ENCODE results near the gene PGAP1.
A peak's percentile ranks its signal among the peaks of the same experiment; 100 is the strongest.

Gene PGAP1

DNA sequence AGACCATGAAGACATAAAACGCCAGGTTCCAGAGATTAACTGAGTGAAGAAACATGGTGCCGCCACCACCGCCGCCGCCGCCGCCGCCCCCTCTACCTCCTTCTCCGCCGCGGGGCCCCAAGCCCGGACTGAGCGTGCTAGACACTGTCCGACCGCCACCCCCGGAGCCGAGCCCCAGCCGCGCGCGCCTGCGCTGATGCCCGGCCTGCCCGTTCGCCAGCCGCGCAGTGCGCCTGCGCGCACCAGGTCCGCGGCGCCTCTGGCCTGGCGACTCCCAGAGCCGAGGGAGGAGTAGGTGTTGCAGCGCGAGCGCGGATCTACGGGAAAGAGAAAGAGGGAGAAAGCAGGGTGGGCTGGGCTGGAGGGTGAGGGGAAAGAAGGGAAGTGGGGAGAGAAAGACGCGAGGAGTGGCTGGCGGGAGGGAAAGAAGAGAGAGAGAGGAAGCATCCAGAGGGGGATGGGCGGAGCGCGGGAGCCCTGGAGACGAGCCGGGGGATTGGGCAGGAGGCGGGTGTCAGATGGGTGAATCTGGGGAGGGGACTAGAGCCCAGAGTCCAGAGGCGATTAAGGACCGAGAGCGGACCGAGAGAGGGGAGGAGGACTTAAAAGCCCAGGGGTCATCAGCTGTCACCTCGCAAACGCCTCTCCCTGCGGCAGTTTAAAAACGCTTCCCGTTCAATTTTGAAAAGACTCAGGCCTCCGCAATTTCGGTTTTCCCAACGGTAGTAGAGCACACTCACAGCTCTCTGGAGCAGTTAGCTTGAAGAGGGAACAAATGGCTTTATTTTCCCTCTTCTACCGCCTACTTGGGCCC, at the start of gene PGAP1:
Gene PGAP1 (minus strand): TSS at position 146 of the 814 bp plus-strand sequence. CDS start 91 bp downstream, at position 55.
- peak; percentile 90 for DNase-seq

GRCh38 chr2:196974970-196975369, 48.5 kb upstream of the PGAP1 start:
- DNase-seq, result no peak

GRCh38 chr2:196971574-196972279, 45.2 kb upstream of the PGAP1 start:
- DNase-seq, result no peak

DNA sequence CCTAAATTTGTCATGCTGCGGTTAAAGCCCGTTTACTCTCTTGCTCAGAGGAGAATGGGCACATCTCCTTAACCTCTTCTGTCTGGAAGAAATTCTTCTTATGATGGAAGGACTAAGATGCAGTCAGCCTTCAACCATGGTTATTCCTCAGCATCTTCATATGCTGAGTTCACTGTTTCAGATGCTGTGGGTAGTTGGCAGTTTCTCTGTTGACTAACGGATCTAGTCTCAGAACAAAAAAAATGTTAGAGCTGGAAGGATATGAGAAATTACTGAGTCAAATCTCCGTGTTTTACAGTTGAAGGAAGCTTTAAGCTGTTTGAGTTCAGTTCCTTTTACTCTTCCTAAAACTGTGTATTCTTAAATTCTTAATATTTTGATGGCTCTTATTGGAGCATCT, 43.6 kb upstream of the PGAP1 start:
- no peak for DNase-seq

DNA sequence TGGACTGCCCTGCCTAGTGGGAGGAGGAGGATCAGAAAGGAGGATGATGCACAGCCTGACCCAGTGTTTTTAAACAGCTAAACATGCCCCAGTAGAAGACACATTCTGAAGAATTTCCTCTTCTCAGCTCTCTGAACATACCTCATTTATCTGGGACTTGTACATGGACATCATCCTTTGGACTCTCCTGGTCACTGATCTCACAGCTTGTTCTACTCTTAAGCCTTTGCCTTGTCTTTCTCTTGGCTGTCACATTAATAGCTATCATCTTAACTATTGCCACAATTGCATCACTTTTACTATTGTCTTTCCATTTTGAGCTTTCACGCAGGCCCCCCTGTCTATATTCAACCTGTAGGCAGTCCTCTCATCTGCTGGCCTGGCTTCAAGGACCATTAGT, 42.0 kb upstream of the PGAP1 start:
- DNase-seq, result no peak

DNA sequence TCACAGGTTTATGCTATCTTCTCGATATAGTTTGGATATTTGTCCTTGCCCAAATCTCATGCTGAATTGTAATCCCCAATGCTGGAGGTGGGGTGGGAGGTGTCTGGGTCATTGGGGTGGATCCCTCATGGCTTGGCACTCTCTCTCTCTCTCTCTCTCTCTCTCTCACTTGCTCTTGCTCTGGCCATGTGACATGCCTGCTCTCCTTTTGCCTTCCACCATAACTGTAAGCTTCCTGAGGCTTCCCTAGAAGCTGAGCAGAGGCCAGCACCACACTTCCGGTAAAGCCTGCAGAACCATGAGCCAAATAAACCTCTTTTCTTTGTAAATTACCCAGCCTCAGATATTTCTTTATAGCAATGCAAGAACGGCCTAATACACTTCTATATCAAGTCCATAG, 41.3 kb upstream of the PGAP1 start:
- no peak for DNase-seq

DNA sequence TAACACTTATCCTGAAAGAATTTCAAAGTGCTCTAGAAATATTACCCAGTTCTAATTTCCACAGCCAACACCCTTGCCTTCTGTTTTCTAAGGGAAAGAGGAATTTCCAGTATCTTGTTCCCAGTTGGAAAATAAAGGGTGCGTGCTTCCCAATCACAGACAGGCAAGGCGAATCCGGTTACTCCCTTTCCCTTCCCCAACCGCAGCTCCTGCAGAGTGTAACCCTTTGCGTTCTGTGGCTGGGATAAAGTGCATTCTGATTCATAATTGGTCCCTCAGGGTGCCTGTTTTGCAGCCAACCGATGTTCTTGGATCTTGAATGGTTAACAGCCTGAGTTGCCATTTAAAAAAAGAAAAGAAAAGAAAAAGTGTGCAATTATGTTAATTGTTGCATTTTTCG, 40.6 kb upstream of the PGAP1 start:
- DNase-seq, result no peak

DNA sequence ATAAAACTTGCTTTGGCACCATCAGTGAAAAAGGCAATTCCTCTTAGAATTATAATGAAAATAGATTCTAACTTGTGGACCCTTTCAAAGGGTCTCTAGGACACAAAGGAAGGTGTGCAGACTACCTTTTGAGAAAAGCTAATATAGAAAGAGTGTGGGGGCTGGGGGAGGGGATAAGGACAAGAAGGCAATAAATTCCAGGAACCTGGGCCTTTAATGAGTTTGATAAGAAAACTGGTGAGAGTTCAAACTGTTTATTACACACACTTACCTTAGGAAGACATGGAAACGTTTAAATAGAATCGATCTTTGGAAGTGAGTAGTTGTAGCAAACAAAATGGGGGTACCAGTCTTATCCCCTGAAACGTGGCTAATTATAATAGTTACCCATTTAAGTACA, 39.6 kb upstream of the PGAP1 start:
- DNase-seq, result no peak

GRCh38 chr2:196965651-196966050, 39.1 kb upstream of the PGAP1 start:
- no peak for DNase-seq

DNA sequence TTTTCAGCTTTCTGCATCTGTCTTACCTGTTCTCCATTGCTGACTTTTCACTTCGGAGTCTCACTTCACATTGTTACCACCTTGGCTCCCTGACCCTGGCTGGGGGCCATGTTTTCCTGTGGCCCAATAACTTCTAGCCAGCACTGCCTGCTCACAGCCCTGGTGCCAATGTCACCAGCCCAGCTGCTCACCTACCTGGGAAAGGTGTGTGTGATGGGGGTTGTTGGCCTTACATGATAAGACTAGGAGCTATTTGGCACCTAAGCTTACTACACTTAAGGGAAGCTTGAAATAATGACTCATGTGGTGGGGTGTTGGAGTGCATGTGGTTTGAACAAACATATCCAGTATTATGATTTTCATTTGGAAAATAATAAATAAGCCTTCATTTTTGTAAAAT, 37.5 kb upstream of the PGAP1 start:
- no peak for DNase-seq

DNA sequence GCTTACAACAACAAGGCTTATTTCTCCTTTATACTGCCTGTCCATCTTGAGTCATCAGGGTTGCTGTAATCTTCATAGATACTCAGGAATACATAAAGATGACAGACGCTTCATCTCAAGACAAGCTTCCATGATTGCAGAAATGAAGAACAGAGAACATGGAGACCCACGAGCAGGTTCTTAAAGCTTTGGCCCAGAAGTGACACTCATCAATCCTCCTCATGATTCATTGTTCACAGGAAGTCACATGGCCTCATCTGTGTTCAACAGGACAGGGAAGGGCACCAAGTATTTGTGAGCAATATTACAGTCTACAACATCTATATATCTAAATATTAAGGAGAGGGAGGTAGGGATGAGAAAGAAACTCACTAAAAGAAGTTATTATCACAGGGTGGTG, 36.5 kb upstream of the PGAP1 start:
- DNase-seq, result no peak

GRCh38 chr2:196962325-196962724, 35.8 kb upstream of the PGAP1 start:
- DNase-seq, result no peak

GRCh38 chr2:196961889-196962288, 35.4 kb upstream of the PGAP1 start:
- no peak for DNase-seq

DNA sequence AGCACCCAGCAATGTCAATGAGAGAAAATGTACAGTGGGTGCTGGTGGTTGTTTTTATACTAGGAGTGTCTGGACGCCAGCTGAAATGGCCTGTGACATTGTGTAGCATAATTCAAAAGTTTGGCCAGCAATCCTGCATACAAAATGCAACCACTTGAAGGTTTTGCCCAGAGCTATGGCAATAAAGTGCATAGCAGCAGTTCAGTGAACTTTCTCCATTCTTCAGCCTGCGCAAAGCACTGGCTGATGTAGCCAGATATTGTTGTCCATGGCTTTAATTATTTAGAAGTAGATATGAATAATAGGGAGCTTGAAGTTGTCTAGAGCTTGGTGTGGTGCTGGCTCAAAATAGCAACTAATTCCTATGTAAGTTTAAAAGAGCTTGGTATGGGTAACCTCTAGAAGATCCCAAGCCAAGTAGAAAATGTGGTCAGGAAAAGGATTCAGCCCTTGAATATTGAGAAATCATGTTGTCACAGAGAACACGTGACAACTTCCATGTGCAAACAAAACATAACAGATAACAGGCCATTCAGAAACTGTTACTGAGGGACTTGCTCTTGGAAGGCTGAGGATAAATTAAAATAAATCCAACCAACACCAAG, 33.3 kb upstream of the PGAP1 start:
- DNase-seq, result no peak

GRCh38 chr2:196959281-196959680, 32.8 kb upstream of the PGAP1 start:
- DNase-seq, result no peak

- no peak for DNase-seq
Measured at GRCh38 chr2:196957881-196958525, 31.5 kb upstream of the PGAP1 start.

DNA sequence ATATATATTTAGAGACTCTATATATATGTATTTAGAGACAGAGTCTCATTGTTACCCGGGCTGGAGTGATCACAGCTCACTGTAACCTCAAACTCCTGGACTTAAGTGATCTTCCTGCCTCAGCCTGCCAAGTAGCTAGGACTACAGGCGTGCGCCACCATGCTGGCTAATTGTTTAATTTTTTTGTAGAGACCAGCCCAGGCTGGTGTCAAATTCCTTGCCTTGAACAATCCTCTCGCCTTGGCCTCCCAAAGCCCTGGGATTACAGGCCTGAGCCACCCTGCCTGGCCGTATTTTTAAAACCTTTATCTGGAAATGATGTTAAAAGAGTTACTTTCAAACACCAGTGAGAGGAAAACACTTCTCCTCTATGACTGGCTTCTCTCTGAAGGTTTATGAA, 30.9 kb upstream of the PGAP1 start:
- DNase-seq, result no peak

GRCh38 chr2:196956069-196956468, 29.6 kb upstream of the PGAP1 start:
- no peak for DNase-seq

- no peak for DNase-seq
Measured at GRCh38 chr2:196955036-196955435, 28.5 kb upstream of the PGAP1 start.

DNA sequence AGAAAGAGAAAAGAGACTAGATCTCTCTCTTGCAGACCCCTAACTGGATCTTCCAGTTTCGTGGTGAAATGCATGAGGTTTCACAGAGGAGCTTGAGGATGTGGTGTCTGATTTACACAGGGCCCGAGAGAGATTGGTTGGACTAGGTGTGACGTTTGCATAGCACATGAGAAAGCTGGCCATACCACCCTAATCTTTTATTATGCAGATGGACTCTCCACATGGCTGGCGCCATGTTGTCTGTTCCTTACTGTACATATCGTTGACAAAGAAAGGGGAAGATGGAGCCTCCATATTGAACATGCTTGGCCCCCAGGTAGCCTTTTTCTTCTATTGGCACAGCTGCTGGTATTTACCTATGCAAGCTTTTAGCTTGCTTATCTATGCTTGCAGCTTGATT, 27.5 kb upstream of the PGAP1 start:
- no peak for DNase-seq

DNA sequence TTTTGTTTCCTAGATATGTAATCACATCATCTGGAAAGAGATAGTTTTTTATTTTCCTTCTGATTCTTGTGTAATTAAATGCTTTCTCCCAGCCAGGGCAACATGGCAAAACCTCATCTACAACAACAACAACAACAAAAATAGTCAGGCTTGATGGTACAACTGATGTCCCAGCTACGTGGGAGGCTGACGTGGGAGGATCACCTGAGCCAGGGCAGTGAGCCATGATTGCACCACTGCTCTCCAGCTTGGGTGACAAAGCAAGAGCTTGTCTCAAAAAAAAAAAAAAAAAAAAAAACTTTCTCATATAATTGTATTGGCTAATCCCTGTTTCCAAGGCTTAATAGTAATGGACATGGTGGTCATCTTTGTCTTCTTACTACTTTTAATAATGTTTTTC, 26.4 kb upstream of the PGAP1 start:
- DNase-seq, result no peak

- no peak for DNase-seq
Measured at GRCh38 chr2:196951973-196952372, 25.5 kb upstream of the PGAP1 start.

DNA sequence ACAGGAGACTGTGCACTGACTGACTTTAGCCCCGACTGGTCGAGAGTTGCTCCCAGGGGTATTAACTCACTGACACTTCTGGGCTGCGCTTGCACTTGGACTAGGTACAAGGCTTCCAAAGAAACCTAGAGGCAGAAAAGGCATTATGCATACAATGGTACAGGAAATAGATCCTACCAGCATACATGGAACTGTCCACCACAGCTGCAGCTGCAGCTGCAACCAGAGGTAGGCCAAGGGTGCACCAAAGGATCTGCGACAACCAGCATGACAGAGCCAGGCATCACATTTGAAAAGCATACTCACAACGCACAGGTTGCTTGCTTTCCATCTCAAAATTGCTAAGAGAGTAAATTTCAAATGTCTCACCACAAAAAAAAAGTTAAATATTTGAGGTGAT, 22.6 kb upstream of the PGAP1 start:
- DNase-seq, result no peak

GRCh38 chr2:196944570-196944969, 18.1 kb upstream of the PGAP1 start:
- DNase-seq, result peak; percentile 39
